NAMALWA (cell line): ENCODE results near the gene LCN15.
"Not testable (repeated sequence)": the region's sequence is repeated elsewhere in the genome, so short reads cannot be mapped to it uniquely, and the experiment has no call there.

Experiments
- DNase-seq: peaks from one replicate; pipeline ENCODE4 v3.0.0-alpha.2; 2015; ENCODE audit warnings: low spot score

The LCN15 gene, protein sequence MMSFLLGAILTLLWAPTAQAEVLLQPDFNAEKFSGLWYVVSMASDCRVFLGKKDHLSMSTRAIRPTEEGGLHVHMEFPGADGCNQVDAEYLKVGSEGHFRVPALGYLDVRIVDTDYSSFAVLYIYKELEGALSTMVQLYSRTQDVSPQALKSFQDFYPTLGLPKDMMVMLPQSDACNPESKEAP

DNA sequence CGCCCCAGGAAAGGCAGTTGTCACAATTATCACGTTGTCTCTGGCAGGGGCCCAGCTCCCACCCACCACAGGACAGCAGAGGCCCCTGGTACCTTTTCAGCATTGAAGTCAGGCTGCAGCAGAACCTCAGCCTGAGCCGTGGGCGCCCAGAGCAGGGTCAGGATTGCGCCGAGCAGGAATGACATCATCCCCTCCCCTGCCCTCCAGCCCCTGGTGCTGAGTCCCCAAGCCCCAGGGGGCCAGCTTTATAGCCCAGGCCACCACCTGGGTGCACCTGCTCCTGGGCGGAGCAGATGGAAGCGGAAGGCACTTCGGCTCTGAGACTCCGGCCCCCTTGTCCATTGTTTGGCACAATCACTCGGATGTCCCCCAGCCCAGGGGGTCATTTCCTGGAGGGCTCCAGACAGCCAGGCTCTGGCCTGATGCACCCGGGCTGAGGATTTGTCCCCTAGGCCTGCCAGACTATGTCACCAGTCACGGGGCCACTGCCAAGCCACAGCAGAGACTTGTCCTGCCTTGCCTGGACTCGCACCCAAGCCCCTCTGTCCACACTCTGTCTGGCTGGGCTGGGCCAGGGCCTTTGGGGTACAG lies at the start of gene LCN15:
Gene LCN15 (minus strand): TSS at position 218 of the 591 bp plus-strand sequence. CDS start 30 bp downstream, at position 188.
- DNase-seq = no peak

GRCh38 chr9:136808806-136809158 lies 44.5 kb upstream of the LCN15 start:
- no peak for DNase-seq

GRCh38 chr9:136808075-136808805 lies 43.9 kb upstream of the LCN15 start:
- peak; percentile 62 for DNase-seq

DNA sequence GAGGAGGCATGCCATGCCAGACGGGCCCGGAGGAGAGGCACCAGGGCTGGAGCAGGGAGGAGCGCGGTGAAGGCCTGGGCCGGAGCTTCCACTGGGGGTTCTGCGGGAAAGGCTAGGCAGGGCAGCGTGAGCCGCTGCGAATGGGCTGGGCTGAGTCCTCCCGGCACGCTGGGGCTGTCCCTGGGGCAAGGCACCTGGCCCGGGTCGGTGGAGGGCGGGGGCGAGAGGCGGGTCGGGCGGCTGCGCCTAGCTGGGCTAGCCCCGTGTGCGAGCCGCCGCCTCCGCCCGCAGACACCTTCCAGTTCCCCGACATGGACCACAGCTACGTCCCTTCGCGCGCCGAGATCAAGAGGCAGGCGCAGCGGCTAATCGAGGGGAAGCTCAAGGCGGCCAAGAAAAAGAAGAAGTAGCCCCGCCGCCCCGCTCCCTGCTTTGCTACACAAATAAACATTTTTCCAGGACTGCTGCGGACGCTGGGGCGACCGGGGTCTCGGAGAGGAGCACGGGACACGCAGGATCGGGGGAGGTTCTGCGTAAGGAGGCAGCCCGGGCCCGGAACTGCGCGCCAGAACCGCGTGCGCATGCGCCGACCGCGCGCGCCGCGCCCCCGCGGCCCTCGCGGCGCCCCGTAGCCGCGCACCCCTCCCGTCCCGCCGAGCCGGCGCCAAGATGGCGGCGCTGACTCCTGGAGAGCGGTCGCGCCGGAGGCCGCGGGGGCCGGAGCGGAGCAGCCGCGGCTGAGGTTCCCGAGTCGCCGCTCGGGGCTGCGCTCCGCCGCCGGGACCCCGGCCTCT lies 43.2 kb upstream of the LCN15 start, which contains the start of gene RABL6:
Gene RABL6 (plus strand): TSS at position 668 of the 794 bp plus-strand sequence. CDS start 249 bp downstream, outside the sequence.
- DNase-seq = peak; percentile 73

DNA sequence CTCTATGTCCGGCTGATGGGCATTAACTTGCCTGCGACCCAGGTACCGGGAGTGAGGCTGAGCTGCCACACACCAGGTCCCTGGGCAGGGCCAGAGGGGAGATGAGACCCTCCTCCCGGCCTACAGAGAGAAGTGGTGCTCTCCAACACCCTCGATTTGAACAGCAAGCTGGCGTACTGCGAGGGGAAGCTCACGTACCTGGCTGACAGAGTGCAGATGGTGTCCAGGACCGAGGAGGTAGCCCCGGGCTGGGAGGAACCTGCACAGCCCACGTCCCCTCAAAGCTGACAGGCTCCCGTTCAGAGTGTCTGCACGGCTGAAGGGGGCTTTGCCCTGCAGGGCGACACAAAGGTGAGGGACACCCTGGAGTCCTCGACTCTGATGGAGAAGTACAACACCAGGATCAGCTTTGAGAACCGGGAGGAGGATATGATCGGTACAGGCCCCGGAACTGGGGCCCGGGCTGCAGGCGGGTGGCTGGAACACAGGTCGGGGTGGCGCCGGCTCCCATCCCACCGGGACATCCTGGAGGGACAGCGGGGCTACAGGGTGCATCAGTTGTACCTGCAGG lies 42.4 kb upstream of the LCN15 start:
- no peak for DNase-seq

- no peak for DNase-seq
These were observed 41.7 kb upstream of the LCN15 start for GRCh38 chr9:136806067-136806466.

DNA sequence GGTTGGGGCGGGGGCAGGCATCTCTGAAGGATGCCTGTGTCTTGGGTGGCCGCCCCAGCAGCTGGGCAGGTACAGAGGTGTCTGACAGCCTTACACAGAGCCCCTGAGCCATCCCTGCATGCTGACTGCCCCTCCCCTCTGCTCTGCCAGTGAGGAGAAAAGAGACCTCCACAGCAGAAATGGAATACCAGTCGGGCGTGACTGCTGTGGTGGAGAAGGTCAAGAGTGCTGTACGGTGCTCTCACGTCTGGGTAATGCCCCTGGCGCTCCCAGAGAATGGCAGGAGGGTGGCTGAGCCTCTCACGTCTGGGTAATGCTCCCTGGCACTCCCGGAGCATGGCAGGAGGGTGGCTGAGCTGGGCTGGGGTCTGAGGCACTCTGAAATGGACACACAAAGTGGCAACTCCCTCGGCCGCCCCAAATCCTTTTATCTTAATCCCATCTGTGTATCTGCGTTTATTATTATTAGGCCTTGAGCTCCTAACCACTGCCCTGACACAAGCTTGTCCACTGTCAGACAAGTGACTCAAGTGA lies 41.0 kb upstream of the LCN15 start:
- DNase-seq = no peak

- no peak for DNase-seq
These were observed 40.3 kb upstream of the LCN15 start for GRCh38 chr9:136804509-136805206.

GRCh38 chr9:136803551-136804508 lies 39.5 kb upstream of the LCN15 start:
- DNase-seq = no peak

DNA sequence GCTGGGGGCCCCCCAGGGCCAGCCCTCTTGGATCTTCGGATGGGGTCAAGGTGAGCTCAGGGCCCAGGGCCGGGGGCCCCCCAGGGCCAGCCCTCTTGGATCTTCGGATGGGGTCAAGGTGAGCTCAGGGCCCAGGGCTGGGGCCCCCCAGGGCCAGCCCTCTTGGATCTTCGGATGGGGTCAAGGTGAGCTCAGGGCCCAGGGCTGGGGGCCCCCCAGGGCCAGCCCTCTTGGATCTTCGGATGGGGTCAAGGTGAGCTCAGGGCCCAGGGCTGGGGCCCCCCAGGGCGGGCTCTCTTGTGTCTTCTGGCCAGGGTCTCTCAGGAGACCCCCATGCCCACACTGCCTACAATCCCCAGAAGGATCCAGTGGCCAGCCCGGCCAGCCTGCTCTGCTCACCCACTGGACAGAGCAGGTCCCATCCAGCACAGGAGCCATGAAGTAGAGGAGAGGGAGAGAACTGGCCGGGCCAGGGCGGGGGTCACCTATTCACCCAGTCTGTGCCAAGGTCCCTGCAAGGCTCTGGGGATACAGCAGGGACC lies 38.8 kb upstream of the LCN15 start:
- DNase-seq = not testable (repeated sequence)

DNA sequence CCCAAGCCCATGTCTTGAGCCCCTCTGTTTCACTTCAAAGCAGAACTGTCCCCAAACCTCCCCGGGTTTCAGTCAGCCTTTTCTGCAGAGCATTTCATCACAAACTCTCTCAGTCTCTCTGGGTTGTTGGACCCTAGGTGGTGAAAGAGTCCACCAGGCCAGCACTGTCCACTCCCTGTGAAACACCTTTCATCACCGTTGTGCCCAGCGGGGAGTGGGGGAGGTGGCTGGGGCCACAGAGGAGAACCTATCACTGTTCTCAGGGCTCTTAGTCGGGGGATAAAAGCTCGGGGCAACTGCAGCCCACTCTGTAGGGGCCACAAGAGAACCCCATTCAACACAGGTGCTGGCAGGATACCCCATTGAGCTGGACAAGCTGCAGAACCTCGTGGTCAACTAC lies 38.0 kb upstream of the LCN15 start:
- no peak for DNase-seq

DNA sequence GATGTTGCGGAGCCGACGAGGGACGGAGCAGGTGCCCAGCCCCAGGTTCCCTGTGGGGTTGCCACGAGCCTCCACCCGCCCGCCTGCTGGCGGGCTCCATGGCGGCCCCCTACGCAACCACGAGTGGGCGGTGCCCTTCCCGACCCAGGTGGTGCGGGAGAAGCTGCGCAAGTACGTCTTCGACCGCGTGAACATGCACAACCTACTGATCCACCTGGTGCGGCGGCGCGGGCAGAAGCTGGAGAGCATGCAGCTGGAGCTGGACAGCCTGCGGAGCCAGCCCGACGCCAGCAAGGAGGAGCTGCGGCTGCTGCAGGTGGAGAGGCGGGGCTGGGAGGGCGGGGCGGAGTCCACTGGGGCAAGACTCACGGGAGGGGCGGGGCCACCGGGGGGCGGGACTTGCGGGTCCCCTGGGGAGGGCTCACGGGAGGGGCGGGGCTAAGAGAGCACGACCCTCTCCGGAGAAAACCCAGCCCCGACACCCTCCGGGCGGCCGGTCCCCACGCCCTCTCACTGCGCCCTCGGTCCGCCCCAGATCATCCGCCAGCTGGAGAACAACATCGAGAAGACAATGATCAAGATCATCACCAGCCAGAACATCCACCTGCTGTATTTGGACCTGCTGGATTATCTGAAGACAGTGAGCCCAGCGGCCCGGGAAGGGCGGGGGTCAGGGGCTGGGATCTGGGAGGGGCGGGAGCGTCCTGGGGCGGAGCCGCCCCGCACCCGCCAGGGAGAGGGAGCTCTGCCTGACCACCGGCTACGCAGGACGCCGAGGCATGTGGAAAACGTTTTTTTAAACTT lies 35.7 kb upstream of the LCN15 start:
- DNase-seq = peak; percentile 92

GRCh38 chr9:136799079-136799853 lies 34.9 kb upstream of the LCN15 start:
- DNase-seq = no peak

DNA sequence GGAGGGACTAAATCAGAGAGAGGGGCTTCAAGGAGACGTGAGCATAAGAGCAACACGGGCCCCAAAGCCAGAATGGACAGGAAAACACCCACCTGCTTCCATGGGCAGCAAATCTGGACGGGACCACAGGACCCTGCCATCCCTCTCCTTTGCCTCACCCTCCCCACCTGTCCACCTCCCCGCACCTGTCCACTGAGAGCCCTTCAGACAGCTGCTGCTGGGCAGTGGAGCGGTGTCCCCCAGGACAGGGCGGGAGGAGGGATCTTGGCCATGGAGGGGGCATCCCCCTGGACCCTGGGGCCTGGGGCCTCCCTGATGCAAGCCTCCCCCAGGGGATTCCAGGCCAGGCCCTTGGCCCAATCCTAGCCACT lies 34.4 kb upstream of the LCN15 start:
- no peak for DNase-seq

DNA sequence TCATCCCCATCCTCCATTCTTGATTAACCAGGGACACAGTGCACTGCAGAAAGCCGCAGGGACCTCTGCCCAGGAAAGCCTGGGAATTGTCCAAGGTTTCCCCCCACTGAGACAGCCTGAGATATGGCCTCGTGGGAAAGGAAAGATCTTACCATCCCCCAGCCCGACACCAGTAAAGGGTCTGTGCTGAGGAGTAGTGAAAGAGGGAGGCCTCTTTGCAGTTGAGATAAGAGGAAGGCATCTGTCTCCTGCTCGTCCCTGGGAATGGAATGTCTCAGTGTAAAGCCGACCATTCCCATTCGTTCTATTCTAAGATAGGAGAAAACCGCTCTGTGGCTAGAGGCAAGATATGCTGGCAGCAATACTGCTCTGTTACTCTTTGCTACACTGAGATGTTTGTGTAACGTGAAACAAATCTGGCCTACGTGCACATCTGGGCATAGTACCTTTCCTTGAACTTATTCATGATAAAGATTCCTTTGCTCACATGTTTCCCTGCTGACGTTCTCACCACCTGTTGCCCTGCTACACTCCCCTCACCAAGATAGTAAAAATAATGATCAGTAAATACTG lies 32.5 kb upstream of the LCN15 start:
- DNase-seq = not testable (repeated sequence)

- no peak for DNase-seq
These were observed 32.0 kb upstream of the LCN15 start, which contains the start of gene CCDC183 for GRCh38 chr9:136796238-136796774. Gene CCDC183, plus strand, starts transcription at chr9:136796338. Its CDS starts 60 bp downstream, at chr9:136796398.

DNA sequence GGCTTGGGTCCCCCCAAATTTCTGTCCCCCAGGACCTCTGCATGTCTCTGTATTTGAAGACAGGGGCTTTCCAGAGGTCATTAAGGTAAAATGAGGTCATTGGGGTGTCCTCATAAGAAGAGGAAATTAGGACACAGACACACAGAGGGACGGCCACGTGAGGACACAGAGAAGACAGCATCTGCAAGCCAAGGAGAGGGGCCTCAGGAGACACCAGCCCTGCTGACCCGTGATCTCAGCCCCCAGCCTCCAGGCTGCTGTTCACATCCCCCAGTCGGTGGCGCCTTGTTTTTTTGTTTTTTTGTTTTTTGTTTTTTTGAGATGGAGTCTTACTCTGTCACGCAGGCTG lies 30.7 kb upstream of the LCN15 start:
- no peak for DNase-seq
